Measurements from ENCODE around the gene KCNH8. TPM values are rescaled to one million over a fixed set of nuclear protein-coding genes. Genes with fewer than 3 reads are reported as not detected.

Gene KCNH8
- total RNA-seq, 3 donors from 2014 or later (not counting 1 experiment from before 2014, with no cell fraction given): 0.10 TPM; not detected in 2

DNA sequence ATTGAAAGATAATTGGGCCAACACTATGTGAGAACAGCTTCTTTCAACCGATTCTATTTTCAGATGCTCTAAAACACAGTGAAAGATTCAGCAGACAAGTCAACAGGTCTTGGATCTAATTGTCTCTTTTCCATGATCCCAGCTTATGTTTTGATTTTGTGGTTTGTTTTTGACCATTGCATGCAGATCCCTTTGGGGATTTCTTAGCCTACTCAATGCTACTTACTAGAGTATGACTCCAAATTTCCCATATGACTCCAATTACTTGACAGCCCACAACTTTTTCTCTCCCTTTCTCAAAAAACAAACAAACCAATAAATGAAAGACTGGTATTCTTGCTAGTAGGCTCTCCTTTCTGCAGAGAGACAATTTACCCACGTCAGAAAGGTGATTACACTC lies 67.1 kb downstream of the KCNH8 start:
- no peak for DNase-seq
- Histone ChIP-seq H3K4me1 (ENCODE audit: control insufficient read depth, insufficient read depth, low read length) (no peaks in the 10 kb centered on the region), H3K4me3 (ENCODE audit: low read length) (no peak overlapping the region), H3K36me3 (ENCODE audit: control insufficient read depth, insufficient read depth, low read length) (no peaks in the 10 kb centered on the region), H3K9me3 (ENCODE audit: control insufficient read depth, insufficient read depth, low read length) (no peaks in the 10 kb centered on the region), H3K27me3 (ENCODE audit: control insufficient read depth, insufficient read depth, low read length) (no peaks in the 10 kb centered on the region), H3K27ac (ENCODE audit: low read length) (no peak overlapping the region)
- no peak overlapping the region for H3K4me3 Mint-ChIP-seq
- TF ChIP-seq, protein P1, sequence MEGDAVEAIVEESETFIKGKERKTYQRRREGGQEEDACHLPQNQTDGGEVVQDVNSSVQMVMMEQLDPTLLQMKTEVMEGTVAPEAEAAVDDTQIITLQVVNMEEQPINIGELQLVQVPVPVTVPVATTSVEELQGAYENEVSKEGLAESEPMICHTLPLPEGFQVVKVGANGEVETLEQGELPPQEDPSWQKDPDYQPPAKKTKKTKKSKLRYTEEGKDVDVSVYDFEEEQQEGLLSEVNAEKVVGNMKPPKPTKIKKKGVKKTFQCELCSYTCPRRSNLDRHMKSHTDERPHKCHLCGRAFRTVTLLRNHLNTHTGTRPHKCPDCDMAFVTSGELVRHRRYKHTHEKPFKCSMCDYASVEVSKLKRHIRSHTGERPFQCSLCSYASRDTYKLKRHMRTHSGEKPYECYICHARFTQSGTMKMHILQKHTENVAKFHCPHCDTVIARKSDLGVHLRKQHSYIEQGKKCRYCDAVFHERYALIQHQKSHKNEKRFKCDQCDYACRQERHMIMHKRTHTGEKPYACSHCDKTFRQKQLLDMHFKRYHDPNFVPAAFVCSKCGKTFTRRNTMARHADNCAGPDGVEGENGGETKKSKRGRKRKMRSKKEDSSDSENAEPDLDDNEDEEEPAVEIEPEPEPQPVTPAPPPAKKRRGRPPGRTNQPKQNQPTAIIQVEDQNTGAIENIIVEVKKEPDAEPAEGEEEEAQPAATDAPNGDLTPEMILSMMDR (IDR thresholded peaks at IDR 0.05): no peak
- no peak for ATAC-seq
- no peaks in the 10 kb centered on the region for H3K36me3 Mint-ChIP-seq
- peaks cover 2 to 5% of the 10 kb centered on the region in 2 donors for H3K9me3 Mint-ChIP-seq
- no peaks in the 10 kb centered on the region for H3K27me3 Mint-ChIP-seq (ENCODE audit: low read depth in 2 of 2)
- WGBS (ENCODE audit: insufficient coverage): 78% methylated on average over 2 of the region's 2 CpGs
- intact Hi-C loops (cut with micrococcal nuclease): no loop called here
- H3K27ac Mint-ChIP-seq: no peak overlapping the region
- H3K4me1 Mint-ChIP-seq: no peaks in the 10 kb centered on the region

DNA sequence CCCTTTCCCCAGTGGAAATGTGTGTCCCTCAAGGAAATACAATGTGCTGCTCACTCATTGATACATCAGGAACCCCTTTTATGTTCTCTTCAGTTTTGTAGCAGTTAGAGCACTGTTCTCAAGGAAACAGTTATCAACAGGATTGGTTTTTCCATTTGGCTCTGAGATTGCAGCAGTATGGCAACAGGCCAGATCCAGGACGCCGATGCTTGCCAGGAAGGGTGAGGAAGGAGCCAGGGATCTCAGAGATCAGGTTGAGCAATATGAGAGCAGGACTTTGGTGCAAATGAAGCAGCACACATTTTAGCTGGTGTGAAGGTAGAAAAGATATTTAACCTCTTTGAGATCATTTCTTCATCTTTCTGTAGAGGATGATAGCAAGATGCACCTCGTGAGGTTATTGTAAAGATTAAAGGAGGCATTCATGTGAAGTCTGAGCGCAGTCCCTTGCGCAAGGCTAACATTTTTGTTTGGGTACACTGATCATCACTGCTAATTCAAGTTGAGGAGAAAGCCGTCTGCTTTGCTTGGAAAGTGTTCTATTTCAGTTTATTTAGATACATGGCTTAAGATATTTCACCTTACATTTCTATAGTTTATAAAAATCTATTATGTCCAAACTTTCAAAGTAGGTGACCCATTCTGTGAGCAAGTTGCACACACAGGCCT lies 68.5 kb downstream of the KCNH8 start:
- Histone ChIP-seq H3K4me3 (ENCODE audit: low read length) (no peak overlapping the region), H3K9me3 (ENCODE audit: control insufficient read depth, insufficient read depth, low read length) (no peaks in the 10 kb centered on the region), H3K36me3 (ENCODE audit: control insufficient read depth, insufficient read depth, low read length) (no peaks in the 10 kb centered on the region), H3K27me3 (ENCODE audit: control insufficient read depth, insufficient read depth, low read length) (no peaks in the 10 kb centered on the region), H3K4me1 (ENCODE audit: control insufficient read depth, insufficient read depth, low read length) (no peaks in the 10 kb centered on the region), H3K27ac (ENCODE audit: low read length) (no peak overlapping the region)
- Mint-ChIP-seq H3K27ac (no peak overlapping the region), H3K4me3 (no peak overlapping the region), H3K4me1 (no peaks in the 10 kb centered on the region), H3K36me3 (no peaks in the 10 kb centered on the region), H3K9me3 (peaks cover 2 to 5% of the 10 kb centered on the region in 2 donors), H3K27me3 (ENCODE audit: low read depth in 2 of 2) (no peaks in the 10 kb centered on the region)
- 90% methylated on average over 5 of the region's 6 CpGs for WGBS (ENCODE audit: insufficient coverage)
- TF ChIP-seq, protein P1 (IDR thresholded peaks at IDR 0.05): no peak
- ATAC-seq (no peak), DNase-seq (no peak)
- intact Hi-C loops (cut with micrococcal nuclease): no loop called here

DNA sequence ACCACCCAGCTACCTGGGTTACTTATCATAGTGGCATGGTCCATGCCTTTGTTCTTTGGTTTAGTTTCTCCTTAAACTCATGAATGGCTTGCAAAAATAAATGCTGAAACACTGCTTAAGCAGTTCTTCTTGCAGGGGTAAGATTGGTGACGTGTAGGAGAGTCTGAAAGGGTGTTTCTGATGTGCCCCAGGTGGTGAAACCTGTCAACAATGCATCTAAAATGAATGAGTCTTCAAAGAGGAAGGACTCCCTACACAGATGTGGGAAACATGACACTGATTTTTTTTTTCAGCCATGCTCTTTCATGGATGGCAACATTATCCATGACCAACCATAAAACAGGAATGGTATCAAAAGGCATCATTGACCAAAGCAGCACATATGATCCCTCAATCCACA lies 72.0 kb downstream of the KCNH8 start:
- Mint-ChIP-seq H3K4me3 (no peak overlapping the region), H3K36me3 (no peaks in the 10 kb centered on the region), H3K9me3 (peaks cover 2 to 5% of the 10 kb centered on the region in 2 donors), H3K27me3 (ENCODE audit: low read depth in 2 of 2) (no peaks in the 10 kb centered on the region), H3K4me1 (no peaks in the 10 kb centered on the region), H3K27ac (no peak overlapping the region)
- no peak for ATAC-seq
- DNase-seq: no peak
- H3K4me3 ChIP-seq (ENCODE audit: low read length): no peak overlapping the region
- H3K9me3 ChIP-seq (ENCODE audit: control insufficient read depth, insufficient read depth, low read length): no peaks in the 10 kb centered on the region
- H3K4me1 ChIP-seq (ENCODE audit: control insufficient read depth, insufficient read depth, low read length): no peaks in the 10 kb centered on the region
- H3K27ac ChIP-seq (ENCODE audit: low read length): no peak overlapping the region
- no peaks in the 10 kb centered on the region for H3K27me3 ChIP-seq (ENCODE audit: control insufficient read depth, insufficient read depth, low read length)
- TF ChIP-seq, protein P1 (IDR thresholded peaks at IDR 0.05): no peak
- intact Hi-C loops (cut with micrococcal nuclease): no loop called here
- WGBS (ENCODE audit: insufficient coverage): 58% methylated on average over 1 of the region's 1 CpG
- H3K36me3 ChIP-seq (ENCODE audit: control insufficient read depth, insufficient read depth, low read length): no peaks in the 10 kb centered on the region

DNA sequence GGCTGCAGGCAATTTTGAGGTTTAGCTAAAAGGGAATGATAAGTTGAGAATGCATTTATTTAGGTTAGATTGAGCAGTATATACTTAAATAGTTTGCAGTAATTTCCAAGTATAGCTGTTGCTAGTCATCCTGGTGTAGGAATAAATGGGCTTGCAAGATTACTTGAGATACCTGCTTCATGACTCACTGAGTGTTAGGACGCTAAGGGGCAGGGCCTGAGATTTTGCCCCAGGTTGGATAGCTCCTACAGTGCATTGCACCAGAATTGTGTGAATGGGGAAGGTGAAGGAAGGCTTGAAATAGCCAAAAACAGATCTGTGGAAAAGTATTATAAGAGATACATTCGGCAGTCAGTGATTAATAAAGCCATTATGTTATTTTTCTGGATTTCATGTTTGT lies 72.8 kb downstream of the KCNH8 start:
- no peaks in the 10 kb centered on the region for H3K36me3 ChIP-seq (ENCODE audit: control insufficient read depth, insufficient read depth, low read length)
- TF ChIP-seq, protein P1 (IDR thresholded peaks at IDR 0.05): no peak
- H3K4me3 ChIP-seq (ENCODE audit: low read length): no peak overlapping the region
- Mint-ChIP-seq H3K36me3 (no peaks in the 10 kb centered on the region), H3K4me3 (no peak overlapping the region), H3K27me3 (ENCODE audit: low read depth in 2 of 2) (no peaks in the 10 kb centered on the region), H3K4me1 (no peaks in the 10 kb centered on the region), H3K9me3 (peaks cover 2 to 5% of the 10 kb centered on the region in 2 donors), H3K27ac (no peak overlapping the region)
- no peak overlapping the region for H3K27ac ChIP-seq (ENCODE audit: low read length)
- ATAC-seq (no peak), DNase-seq (no peak)
- no peaks in the 10 kb centered on the region for H3K9me3 ChIP-seq (ENCODE audit: control insufficient read depth, insufficient read depth, low read length)
- WGBS (ENCODE audit: insufficient coverage): 95% methylated on average over 1 of the region's 2 CpGs
- H3K4me1 ChIP-seq (ENCODE audit: control insufficient read depth, insufficient read depth, low read length): no peaks in the 10 kb centered on the region
- intact Hi-C loops (cut with micrococcal nuclease): no loop called here
- H3K27me3 ChIP-seq (ENCODE audit: control insufficient read depth, insufficient read depth, low read length): no peaks in the 10 kb centered on the region

All from natural killer cell (primary cell).